GM12878 (cell line): ENCODE data around the gene SCN4A. TPM values are rescaled to one million over a fixed set of nuclear protein-coding genes. Genes with fewer than 3 reads are reported as not detected.
A peak's percentile ranks its signal among the peaks of the same experiment; 100 is the strongest.

ENCODE experiments used
- ATAC-seq: fragments of 200-7000 bp; cut with Tn5 transposase; 3 replicates; pipeline ENCODE4 v1.9.1; 2020; ENCODE audit warnings: mild to moderate bottlenecking, moderate library complexity
- BruUV-seq: library from RNA; stranded (reverse); fragments of 400-500 nt; replicated peaks from 2 replicates; lab custom pipeline; 2021; lab: Mats Ljungman, UMichigan
- CTCF ChIA-PET: fragments of 300-600 bp; sonication (Branson Sonifier 250); formaldehyde crosslinking; extraction: SDS; loops from one replicate; lab custom pipeline; 2021; ENCODE audit warnings: inconsistent platforms; lab: Yijun Ruan, JAX
- POLR2A ChIA-PET: fragments of 350-600 bp; formaldehyde crosslinking; extraction: SDS; loops from one replicate; lab custom pipeline; 2021; ENCODE audit warnings: inconsistent platforms; lab: Charles Lee
- RAD21 ChIA-PET: fragments of 300-600 bp; sonication (Branson Sonifier 250); formaldehyde crosslinking; loops from one replicate; lab custom pipeline; 2023; ENCODE audit warnings: antibody characterized with exemption; ENCODE audit not compliant: unreplicated experiment; lab: Charles Lee
- SMC1A ChIA-PET: fragments of 300-600 bp; sonication (Branson Sonifier 250); formaldehyde crosslinking; loops from one replicate; lab custom pipeline; 2023; ENCODE audit not compliant: unreplicated experiment, uncharacterized antibody; lab: Charles Lee
- DNase-seq: peaks from one replicate; pipeline ENCODE4 v3.0.0-alpha.2; 2011; ENCODE audit warnings: low read depth, low spot score
- FAIRE-seq: peaks from 3 replicates; lab custom pipeline; 2011; peaks lifted over from hg19 to GRCh38; lab: Jason Lieb, UNC
- H2AFZ ChIP-seq: 2 replicates; pipeline ENCODE4 v1.6.0; 2011; ENCODE audit warnings: low read depth, low read length, control low read depth; ENCODE audit not compliant: control insufficient read depth
- H3K27ac ChIP-seq: 2 replicates; pipeline ENCODE4 v1.5.1; 2011; ENCODE audit warnings: control low read depth; ENCODE audit not compliant: control insufficient read depth, insufficient read depth
- H3K27me3 ChIP-seq, 2 experiments: replicated peaks in 1 of 2; 2 replicates each; pipeline versions ENCODE4 v1.6.0 to v1.6.1; 2011; ENCODE audit warnings: low read length in 1 of 2; ENCODE audit not compliant: control insufficient read depth in 2 of 2, insufficient read depth in 2 of 2
- H3K36me3 ChIP-seq, 2 experiments: 2 replicates each; pipeline ENCODE4 v1.5.1; 2011; ENCODE audit warnings: low read length in 1 of 2; ENCODE audit not compliant: control insufficient read depth in 2 of 2, insufficient read depth in 2 of 2
- H3K4me1 ChIP-seq: 2 replicates; pipeline ENCODE4 v1.6.1; 2011; ENCODE audit warnings: mild to moderate bottlenecking, low read length, moderate library complexity, mixed read lengths; ENCODE audit not compliant: control insufficient read depth, insufficient read depth
- H3K4me2 ChIP-seq: 2 replicates; pipeline ENCODE4 v1.6.0; 2011; ENCODE audit warnings: control low read depth; ENCODE audit not compliant: control insufficient read depth, insufficient read depth
- H3K4me3 ChIP-seq: fragments of 200-600 bp; sonication (generic); 2 replicates; pipeline ENCODE4 v1.5.1; 2016
- H3K79me2 ChIP-seq: 2 replicates; pipeline ENCODE4 v1.6.0; 2011; ENCODE audit warnings: low read length; ENCODE audit not compliant: control insufficient read depth, insufficient read depth
- H3K9ac ChIP-seq: 2 replicates; pipeline ENCODE4 v1.8.0; 2011; ENCODE audit warnings: low read length, control low read depth, mixed read lengths; ENCODE audit not compliant: control insufficient read depth, insufficient read depth
- H3K9me3 ChIP-seq: replicated peaks from 3 replicates; pipeline ENCODE4 v1.5.1; 2011; ENCODE audit warnings: mild to moderate bottlenecking, low read length; ENCODE audit not compliant: control insufficient read depth, insufficient read depth
- H4K20me1 ChIP-seq: 2 replicates; pipeline ENCODE4 v1.6.0; 2011; ENCODE audit not compliant: control insufficient read depth, insufficient read depth
- JUNB ChIP-seq: IDR thresholded peaks from 2 replicates; pipeline ENCODE4 v1.6.1; 2016; ENCODE audit warnings: antibody characterized with exemption, mild to moderate bottlenecking
- LARP7 ChIP-seq: fragments of 450-650 bp; IDR thresholded peaks from 2 replicates; pipeline ENCODE4 v1.6.1; 2017; ENCODE audit warnings: mild to moderate bottlenecking
- YY1 ChIP-seq: IDR thresholded peaks from 2 replicates; pipeline ENCODE4 v1.6.1; 2011; ENCODE audit warnings: low read depth, mild to moderate bottlenecking, low read length
- WGBS: methylation state at CpG from one replicate; pipeline ENCODE4 v1.1.6; 2016; ENCODE audit warnings: low lambda C conversion rate; ENCODE audit not compliant: insufficient replicate concordance, insufficient coverage; ENCODE audit errors: missing lambda C conversion rate; 5-methylcytosine and 5-hydroxymethylcytosine counted together
- in situ Hi-C: fragments of 300-500 bp; cut with MboI; formaldehyde crosslinking; loops from 9 replicates; pipeline ENCODE4 v1.14.3; 2018; ENCODE audit warnings: mixed read lengths
- intact Hi-C: fragments of 100-400 bp; cut with micrococcal nuclease; formaldehyde crosslinking; loops from one replicate; pipeline ENCODE4 v1.14.2; 2022; ENCODE audit not compliant: unreplicated experiment
- polyA plus RNA-seq, 11 experiments: library from polyadenylated mRNA; depleted of rRNA in 4 of 11; unstranded in 6 of 11; stranded (reverse) in 5 of 11; fragments of >200 nt; fragmentation: Nextera tagmentation in 4 of 11; fragmentation: Illumina TruSeq in 1 of 11; extraction: Ambion mirVana in 4 of 11; extraction: Trizol in 1 of 11; gene quantifications; 1 replicate in 1 of 11; 2 replicates in 10 of 11; pipeline versions ENCODE4 v1.2.1 to v1.2.3, GENCODE V29; 2011 to 2016; ENCODE audit warnings: inconsistent platforms in 2 of 11, missing spikeins in 2 of 11, low read depth in 1 of 11
- total RNA-seq, 4 experiments: library from RNA; depleted of rRNA in 3 of 4; stranded (reverse); fragments of >200 nt in 3 of 4; fragmentation: Illumina TruSeq in 1 of 4; extraction: Trizol in 1 of 4; gene quantifications; 2 replicates each; pipeline versions ENCODE4 v1.2.1 to v1.2.3, GENCODE V29; 2013 to 2021
- TF ChIP-seq, protein P1 (sequence below): IDR thresholded peaks from 2 replicates; pipeline ENCODE4 v1.6.1; 2011; ENCODE audit warnings: borderline replicate concordance, low read depth, mild to moderate bottlenecking, moderate library complexity, low read length; ENCODE audit not compliant: insufficient read depth, poor library complexity, severe bottlenecking
- TF ChIP-seq, protein P2 (sequence below): fragments of 450-650 bp; IDR thresholded peaks from 2 replicates; pipeline ENCODE4 v1.6.1; 2017; ENCODE audit warnings: mild to moderate bottlenecking

The SCN4A gene
- total and polyA plus RNA-seq, 10 of the 15 experiments (the other 5 are each of a cell fraction or from before 2014, with no cell fraction given) = under 0.01 to 0.15 (median 0.07) TPM; not detected in 4

- no peak for DNase-seq
- H2AFZ ChIP-seq = no peak overlapping the region
- RAD21 ChIA-PET = no interaction called here
- no peak overlapping the region for H3K4me2 ChIP-seq
- H3K4me1 ChIP-seq = no peaks in the 10 kb centered on the region
- H4K20me1 ChIP-seq = no peaks in the 10 kb centered on the region
- peaks cover 5% of the 10 kb centered on the region; the same call in 2 of the 3 replicates for H3K9me3 ChIP-seq
- no peak overlapping the region for H3K27ac ChIP-seq
- TF ChIP-seq JUNB = peak; percentile 50
- TF ChIP-seq LARP7 = no peak
- no peak for TF ChIP-seq YY1
- TF ChIP-seq, protein P1, sequence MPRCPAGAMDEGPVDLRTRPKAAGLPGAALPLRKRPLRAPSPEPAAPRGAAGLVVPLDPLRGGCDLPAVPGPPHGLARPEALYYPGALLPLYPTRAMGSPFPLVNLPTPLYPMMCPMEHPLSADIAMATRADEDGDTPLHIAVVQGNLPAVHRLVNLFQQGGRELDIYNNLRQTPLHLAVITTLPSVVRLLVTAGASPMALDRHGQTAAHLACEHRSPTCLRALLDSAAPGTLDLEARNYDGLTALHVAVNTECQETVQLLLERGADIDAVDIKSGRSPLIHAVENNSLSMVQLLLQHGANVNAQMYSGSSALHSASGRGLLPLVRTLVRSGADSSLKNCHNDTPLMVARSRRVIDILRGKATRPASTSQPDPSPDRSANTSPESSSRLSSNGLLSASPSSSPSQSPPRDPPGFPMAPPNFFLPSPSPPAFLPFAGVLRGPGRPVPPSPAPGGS = peak; percentile 30
- TF ChIP-seq, protein P2, sequence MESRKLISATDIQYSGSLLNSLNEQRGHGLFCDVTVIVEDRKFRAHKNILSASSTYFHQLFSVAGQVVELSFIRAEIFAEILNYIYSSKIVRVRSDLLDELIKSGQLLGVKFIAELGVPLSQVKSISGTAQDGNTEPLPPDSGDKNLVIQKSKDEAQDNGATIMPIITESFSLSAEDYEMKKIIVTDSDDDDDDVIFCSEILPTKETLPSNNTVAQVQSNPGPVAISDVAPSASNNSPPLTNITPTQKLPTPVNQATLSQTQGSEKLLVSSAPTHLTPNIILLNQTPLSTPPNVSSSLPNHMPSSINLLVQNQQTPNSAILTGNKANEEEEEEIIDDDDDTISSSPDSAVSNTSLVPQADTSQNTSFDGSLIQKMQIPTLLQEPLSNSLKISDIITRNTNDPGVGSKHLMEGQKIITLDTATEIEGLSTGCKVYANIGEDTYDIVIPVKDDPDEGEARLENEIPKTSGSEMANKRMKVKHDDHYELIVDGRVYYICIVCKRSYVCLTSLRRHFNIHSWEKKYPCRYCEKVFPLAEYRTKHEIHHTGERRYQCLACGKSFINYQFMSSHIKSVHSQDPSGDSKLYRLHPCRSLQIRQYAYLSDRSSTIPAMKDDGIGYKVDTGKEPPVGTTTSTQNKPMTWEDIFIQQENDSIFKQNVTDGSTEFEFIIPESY = 0 out of 2 replicates have a peak, but pooled peaks have one; percentile 39
- intact Hi-C loops = no loop called here
- no peak overlapping the region for H3K4me3 ChIP-seq
- no peaks in the 10 kb centered on the region for H3K27me3 ChIP-seq
- POLR2A ChIA-PET = no interaction called here
- BruUV-seq = no TSS peak
- WGBS = 68% methylated on average over 16 of the region's 16 CpGs
- ATAC-seq = peak; percentile 54
- in situ Hi-C loops = no loop called here
- H3K79me2 ChIP-seq = no peaks in the 10 kb centered on the region
- H3K36me3 ChIP-seq = no peaks in the 10 kb centered on the region
- no peak overlapping the region for H3K9ac ChIP-seq
- CTCF ChIA-PET = interaction anchor here (1.0 to 4.4 kb wide), 13 partner anchors 10 to 147 kb away, joined by 3 to 28 read pairs (median 4); partner anchors contain the start of genes CSHL1 and GH1
- no peak for FAIRE-seq
- SMC1A ChIA-PET = interaction anchor here (1.3 to 2.0 kb wide), 2 partner anchors 20 to 31 kb away, joined by 3 to 4 read pairs; no protein-coding TSS in a partner anchor
These were observed 12.1 kb upstream of the SCN4A start for GRCh38 chr17:63984651-63985386.
